HG03558 (cell line): ENCODE results near the gene AIG1.
"Not testable (repeated sequence)": the region's sequence is repeated elsewhere in the genome, so short reads cannot be mapped to it uniquely, and the experiment has no call there.

ENCODE experiments used
- ATAC-seq: cut with Tn5 transposase; IDR thresholded peaks from one replicate; pipeline ENCODE4 v1.9.1; 2021; ENCODE audit warnings: moderate number of reproducible peaks; ENCODE audit not compliant: unreplicated experiment; ENCODE audit errors: extremely low read depth

AIG1 gene

DNA sequence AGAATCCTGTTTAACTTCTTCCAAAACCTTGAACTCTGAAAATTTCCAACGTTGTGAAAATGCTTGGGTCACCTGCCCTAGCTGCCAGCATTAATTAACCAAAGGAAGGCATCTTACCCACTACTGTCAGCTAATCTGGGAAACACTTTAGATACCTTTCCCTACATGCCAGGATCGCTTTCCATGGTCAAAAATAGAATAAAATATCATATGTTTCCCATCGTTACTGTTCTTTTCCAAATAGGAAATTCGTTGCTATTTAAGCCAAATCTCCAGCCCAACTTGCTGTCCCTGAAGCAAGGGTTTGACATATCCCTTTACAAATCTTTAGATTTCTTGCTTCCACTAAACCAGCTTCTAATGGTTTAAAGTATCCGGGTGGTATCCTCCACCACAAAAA, 157.5 kb downstream of the AIG1 start:
- no peak for ATAC-seq

DNA sequence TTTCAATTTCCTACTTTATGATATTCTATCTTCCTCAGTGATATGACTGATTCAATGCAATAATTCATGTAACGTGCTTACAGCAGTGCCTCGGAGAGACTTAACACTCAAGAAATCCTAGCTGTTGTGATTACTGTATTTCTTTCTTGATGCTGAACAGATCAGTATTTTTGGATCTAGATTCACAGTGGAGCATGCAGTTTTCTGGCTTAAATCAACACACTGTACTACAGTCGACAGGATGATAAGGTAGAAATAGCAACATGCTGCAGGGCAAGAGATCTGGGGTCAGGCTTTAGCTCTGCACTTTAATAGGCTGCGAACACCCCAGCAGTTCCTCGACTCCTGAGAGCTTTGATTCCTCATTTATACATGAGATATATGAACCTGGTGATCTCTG, 161.0 kb downstream of the AIG1 start:
- no peak for ATAC-seq

DNA sequence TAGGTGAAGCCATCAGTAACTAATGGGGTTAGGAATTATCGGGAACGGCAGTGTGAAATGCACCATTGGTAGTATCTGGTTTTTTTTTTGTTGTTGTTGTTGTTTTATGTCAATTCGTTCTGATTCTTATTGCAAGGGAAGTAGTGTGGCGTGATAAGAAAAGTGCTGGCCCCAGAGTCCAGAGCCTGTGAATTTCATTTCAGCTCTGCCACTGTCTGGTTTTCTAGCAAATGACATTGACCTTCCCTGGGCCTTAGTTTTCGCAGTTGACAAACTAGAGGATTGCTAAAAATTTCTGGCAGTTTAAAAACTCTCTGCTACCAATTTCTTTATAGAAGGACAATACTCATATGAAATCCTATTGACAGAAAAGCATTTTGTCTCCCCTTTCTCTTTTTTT, 161.6 kb downstream of the AIG1 start:
- no peak for ATAC-seq

DNA sequence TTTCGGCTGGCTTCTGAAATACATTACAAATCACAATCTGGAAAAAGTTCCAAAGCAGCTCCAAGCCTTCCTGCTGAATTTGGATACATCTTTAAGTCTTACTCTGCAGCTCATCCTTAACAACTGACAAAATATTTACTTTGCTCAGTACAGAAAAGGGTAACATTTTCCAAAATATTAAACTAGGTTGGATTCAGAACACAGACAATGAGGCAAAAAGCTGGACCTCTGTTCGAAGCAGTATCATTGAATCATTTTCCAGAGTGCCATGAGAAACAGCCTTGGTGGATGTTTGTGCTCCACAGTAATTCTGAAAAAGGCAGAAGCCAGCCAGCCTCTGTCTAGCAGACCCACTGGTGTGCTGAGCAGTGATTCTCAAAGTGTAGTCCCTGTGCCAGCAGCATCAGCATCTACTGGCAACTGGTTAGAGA, 162.1 kb downstream of the AIG1 start:
- ATAC-seq: no peak

DNA sequence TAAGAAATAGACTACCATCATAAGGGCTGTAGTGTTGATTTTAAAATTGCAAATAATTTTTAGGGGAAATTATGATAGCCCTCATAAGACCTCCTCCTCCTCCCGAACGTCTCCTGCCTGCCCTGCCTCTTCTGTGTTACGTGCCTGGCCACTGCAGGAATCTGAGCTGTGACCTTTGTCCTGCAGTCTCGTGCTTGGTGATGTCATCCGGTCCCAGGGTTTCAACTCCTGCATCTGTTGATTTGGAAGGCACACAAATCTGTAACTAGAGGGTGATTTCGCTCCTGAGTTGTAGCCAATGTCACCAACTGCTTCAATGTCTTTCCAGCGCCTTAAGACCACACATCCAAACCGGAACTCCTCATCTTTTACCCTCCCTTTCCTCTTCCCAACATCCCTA, 163.2 kb downstream of the AIG1 start:
- ATAC-seq: no peak

DNA sequence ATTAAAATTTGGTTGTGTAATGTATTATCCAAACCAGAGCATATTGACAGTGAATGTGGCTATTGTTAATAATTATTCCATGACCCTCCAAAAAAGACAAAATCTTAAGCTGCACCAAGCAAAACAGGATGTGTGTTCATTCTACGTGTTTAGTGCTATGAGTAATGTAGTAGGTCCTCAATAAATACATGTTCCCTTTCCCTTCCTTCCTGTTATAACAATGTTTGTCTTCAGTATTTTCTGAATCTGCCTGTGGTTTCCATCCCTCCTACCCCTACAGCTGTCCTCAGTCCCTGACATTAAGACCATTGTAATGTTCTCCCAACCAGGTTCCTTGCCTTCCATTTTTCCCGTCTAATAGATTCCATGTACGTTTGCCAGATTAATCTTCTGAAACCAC, 163.8 kb downstream of the AIG1 start:
- no peak for ATAC-seq

DNA sequence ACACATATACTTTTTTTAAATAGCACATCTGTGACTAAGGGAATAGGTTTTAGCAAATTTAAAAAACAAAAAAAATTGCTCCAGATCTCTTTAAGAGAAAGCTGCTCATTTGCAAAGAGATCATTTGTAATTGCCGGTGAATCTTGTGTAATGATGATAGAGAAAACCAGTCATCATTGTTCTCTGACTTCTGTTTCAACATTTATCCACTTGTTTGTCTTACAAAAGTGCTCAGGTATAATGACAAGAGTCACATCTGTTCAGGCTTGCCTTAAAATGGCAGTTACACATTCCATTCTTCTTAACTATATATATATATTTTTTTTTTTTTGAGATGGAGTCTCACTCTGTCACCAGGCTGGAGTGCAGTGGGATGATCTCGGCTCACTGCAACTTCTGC, 165.2 kb downstream of the AIG1 start:
- no peak for ATAC-seq

DNA sequence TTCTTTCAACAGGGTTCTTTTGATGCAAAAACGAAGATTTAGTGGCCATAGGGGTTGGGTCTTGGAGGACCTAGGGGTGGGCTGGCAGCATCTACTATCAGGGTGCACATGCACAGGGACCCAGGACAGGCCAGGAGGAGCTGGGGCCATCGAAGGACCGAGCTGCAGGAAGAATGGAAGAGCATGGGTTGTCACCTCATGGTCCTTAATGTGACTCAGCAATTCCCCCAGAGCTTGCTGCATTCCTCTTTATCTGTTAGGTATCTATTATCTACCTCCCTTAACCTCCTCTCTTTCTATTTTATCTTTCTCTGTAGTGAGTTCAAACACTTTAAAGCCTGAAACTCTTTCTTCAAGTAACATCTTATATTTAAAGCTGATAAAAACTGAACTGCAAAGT, 167.0 kb downstream of the AIG1 start:
- no peak for ATAC-seq

DNA sequence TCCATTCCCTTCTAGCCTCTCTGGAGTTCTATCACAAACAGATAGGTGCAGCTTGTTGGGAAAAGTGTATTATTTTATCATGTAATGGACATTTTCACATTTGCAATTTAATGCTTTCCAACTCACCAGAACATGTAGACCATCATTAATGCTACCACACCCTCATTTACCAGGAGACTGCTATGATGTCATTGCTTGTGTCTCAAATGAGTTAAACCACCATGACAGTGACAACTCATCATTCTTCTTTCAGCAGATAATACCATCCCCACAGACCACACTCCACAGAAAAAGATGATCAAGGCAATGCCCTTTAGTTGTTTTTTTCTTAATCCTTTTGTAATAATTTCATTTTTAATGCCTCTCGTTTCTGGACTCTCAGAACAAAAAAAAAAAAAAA, 168.7 kb downstream of the AIG1 start:
- no peak for ATAC-seq

DNA sequence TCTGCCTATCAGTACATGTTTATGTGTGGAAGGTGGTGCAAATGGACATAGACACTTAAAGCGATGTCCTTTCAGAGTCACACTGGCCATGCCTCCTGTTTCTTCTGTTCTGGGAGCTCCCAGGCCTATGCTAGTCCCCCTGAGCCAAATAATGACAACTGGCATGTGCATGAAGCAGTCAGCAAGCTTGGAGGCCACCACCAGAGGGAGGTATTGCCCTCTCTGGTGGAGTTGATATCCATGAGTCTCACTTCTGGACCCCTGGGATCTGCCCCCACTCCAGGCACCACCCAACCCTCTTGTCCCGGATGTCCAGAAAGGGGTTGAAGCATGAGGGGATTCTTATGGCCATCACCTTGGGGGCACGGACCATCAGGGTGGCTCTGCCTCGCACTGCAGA, 172.2 kb downstream of the AIG1 start:
- no peak for ATAC-seq

DNA sequence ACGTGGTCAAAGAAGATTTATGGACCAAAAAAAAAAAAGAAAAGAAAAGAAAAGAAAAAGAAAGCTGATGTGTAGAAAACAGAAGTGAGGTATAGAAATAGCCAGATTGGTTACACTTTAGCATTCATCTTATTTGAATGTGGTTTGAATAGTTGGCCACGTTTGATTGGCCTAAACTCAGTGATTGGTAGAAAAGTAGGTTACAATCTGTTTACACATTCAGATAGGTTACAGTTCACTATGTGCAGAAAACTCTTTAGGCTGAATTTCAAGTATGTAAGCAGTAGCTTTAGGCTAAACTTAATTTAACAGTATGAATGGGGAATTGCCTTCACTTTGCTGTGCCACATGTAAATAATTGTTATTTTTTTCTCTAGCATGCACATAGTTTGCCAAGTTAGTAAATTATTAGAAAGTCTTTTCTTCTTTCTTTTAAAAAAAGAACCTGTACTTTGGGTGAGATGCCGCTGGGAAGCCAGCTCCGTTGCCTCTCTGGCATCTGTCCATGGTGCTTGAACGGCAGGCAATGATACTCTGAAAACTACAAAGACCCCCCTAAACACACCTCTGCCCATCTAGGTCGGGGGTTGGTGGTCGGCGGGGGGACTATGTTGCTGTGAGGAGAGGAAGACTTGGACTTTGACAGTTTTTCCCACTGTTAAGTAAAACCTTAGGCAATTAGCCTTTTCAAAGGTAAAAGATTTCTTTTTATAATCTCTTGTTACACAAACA, 173.0 kb downstream of the AIG1 start:
- ATAC-seq: no peak

DNA sequence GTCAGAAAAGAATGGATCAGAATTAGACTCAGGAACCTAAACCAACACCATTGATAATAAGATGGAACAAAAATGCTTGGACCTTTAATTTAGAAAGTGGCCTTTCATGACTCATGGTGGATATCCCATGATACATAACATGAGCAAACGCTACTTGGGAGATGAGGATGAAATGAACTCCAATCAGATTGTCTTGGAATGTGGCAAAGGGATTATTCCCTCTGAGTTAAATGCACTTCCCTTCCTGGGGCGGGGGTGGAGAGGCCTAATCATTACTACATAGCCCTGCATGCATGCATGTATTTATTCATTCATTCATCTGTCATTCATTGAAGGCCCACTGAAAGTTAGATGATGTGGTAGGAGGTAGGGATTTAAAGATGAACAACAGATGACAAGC, 174.0 kb downstream of the AIG1 start:
- ATAC-seq: no peak

DNA sequence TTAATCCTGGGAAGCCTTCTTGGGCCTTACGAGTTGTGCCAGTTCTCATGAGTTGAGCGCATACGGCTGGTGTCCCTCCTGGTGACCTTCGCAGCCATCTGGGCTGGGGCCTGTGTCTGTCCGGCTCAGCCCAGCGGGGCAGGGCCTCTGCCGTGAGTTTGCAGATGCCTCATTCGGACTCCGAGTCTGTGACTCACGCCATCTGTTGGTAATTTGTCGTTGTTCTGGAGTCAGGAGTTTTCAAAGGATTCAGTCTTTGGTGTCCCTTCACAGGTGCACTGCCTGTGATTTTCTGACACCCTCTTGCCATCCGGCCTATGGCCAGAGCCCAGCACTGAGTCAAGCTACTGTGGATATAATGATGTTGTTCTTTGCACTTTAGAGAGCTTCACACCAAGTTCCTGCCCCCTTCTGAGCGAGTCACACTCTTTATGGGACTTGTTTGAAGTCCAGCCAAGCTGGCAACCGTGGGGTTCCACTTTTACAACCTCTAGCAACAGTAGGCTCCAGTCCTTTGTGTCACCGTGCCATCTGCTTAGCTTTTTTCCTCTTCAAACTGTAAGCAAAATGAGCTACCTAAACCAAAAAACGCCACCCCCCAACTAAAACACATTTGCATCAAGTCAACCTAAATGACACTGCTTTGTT, 175.6 kb downstream of the AIG1 start:
- no peak for ATAC-seq

DNA sequence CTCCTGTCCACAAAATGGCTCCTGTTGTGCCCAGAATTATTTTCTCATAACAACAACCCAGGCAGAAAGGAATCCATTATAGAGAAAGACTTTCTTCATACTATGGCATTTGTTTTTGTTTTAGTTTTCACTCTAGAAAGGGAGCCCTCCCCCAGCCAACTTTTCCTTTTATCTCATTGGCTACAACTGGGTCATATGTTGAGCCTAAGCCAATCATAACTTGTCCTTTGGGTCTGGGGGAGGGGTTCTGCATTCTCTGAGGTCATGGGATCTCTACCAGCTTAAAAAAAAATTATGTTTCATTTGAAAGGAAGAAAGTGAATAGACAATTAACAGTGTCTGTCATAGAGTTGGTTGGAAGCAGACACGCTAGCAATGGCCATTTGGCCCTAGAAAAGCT, 177.6 kb downstream of the AIG1 start:
- no peak for ATAC-seq

DNA sequence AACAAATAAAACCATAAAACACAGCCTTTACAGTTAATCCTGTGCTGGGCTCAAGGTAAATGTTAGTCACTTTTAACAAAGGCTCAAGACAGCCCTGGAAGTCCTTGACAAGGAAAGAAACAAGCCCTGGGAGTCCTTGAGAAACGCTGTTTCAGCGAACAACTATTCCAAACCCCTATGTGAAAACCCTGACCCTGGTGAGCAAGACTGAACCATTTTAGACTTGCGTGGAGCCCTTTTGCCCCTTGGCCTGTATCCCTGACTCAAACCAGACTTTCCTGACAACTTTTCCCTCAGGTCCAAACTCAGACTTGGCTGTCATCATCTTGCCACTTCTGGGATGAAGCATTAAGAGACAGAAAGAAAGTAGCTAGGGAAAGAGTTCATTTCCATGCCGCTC, 180.4 kb downstream of the AIG1 start:
- ATAC-seq: no peak

DNA sequence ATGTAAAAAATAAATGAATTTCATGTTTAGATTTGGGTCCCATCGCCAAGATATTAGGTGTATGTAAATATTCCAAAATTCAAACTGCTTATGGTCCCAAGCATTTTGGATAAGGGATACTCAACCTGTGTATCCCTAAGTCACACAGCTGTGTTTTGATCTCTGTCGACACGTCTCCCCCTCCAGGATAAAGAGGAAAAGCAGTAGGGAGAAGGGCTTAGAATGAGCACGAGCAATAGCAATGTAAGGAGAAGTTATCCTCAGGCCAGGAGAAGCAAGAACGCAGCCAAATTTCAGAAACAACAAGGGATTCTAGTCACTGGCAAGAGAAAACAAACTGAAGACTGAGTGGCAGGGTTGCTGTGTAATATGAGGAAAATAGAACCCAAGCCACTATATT, 181.2 kb downstream of the AIG1 start:
- no peak for ATAC-seq

DNA sequence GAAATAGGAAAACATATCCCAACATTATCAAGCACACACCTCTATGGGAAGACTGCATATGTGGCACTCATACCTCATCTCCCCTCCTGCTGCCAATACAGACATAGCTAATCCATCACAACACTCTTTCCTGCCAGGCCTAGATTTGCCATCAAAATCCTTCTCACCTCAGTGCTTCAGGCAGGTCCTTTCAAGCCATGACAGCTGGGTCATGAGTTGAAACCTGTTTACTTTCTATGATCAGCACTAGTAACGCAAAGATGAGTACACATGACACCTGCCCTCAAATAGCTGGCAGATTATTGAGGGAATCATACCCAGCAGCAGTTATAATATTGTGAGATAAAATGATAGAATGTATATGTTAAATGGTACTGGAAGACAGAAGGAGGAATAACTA, 183.1 kb downstream of the AIG1 start:
- ATAC-seq: no peak

DNA sequence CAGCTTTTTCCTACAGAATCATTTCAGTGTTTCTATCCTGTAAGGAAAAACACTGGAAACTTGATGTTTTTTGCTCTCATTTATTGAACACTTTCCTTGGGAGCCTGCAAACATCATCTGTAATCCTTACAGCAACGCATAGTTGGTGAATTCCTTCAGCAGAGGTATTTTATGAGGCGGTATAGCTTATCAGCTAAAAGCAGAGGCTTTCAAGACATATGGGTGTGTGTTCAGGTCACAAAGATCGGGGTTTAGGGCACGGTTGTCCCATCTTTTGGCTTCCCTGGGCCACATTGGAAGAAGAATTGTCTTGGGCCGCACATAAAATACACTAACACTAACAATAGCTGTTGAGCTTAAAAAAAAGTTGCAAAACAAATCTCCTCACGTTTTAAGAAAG, 185.0 kb downstream of the AIG1 start:
- ATAC-seq: no peak

DNA sequence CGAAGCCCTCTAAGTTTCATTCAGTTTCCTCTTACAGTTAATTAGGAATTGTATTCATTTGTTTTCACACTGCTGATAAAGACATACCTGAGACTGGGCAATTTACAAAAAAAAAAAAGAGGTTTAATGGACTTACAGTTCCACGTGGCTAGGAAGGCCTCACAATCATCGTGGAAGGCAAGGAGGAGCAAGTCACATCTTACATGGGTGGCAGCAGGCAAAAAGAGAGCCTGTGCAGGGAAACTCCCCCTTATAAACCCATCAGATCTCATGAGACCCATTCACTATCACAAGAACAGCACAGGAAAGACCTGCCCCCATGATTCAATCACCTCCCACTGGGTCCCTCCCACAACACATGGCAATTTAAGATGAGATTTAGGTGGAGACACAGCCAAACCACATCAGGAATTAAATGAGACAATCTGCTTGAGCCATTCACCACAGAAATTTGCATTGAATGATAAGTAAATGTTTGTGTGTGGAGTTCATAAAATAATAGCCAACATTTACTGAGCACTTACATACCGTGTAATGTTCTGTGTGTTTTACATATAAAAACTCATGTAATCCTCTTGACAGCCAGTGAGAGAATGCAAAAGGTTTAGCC, 185.6 kb downstream of the AIG1 start:
- ATAC-seq: not testable (repeated sequence)

DNA sequence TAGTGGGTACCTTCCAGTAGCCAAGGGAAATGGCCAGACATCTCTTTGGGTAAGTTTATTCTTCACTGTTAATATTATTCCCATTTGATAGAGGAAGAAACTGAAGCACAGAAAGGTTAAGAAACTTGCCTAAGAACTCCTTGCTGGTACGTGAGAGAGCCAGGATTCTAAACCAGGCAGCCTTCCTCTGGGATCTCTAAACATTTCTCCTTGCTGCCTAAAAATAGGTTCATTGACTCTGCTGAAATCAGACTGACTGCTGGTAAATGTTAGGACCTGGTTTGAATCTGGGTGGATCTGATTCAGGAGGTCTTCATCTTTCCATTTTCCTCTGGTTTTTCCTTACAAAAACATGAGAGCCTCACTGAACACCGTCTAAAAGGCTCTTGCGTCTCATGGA, 186.9 kb downstream of the AIG1 start:
- ATAC-seq: no peak

DNA sequence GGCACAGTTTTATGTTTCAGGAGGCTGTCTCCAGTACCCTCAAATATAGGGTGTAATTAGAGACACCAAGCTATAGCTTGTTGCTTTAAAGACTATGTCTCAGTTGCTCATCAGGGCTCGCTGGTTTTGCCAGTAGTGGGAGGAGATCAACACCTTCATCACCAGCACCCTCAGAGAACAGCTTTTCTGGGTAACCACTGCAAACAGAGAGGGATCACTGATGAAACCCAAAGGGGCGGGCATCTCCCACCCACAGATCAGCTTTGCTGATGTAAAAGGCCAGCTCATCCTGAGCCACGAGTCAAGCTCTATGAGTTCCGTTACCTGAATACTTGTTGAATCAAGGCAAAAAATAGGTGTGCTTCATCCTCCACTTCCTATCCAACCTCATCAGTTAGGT, 187.7 kb downstream of the AIG1 start:
- ATAC-seq: no peak

DNA sequence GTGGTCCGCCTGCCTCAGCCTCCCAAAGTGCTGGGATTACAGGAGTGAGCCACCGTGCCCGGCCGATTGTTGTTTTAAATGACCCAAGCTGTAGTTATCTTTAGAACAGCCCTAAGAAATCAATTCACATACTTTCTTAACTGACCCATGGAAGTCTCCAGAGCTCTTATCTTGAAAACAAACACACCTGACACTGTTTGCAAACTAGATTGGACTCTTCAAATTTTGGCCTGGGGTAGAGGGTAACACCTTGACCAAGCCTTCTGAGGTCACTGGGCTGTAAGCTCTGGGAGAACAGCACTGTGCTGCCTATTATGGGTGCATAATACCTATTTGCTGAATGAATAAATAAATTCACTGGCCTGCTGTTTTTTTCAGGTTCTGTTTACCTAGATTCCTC, 190.6 kb downstream of the AIG1 start:
- no peak for ATAC-seq
